K562 (cell line): ENCODE measurements around the gene TRIP10. TPM values are rescaled to one million over a fixed set of nuclear protein-coding genes. Genes with fewer than 3 reads are reported as not detected.
A peak's percentile ranks its signal among the peaks of the same experiment; 100 is the strongest.

Experiments
- E2F8 ChIP-seq: fragments of 450-650 bp; IDR thresholded peaks from 2 replicates; pipeline ENCODE4 v1.7.1; 2018; ENCODE audit warnings: mild to moderate bottlenecking, low read depth; ENCODE audit not compliant: partially characterized antibody
- KDM1A ChIP-seq, 2 experiments: fragments of 450-650 bp; IDR thresholded peaks; 2 replicates each; pipeline ENCODE4 v1.6.1; 2016; ENCODE audit warnings: mild to moderate bottlenecking in 2 of 2
- PTBP1 ChIP-seq: fragments of 200-400 bp; formaldehyde crosslinking; IDR thresholded peaks from 2 replicates; pipeline ENCODE4 v1.6.1; 2017; ENCODE audit warnings: low read depth, low read length
- PYGO2 ChIP-seq: fragments of 450-650 bp; IDR thresholded peaks from 2 replicates; pipeline ENCODE4 v1.6.1; 2016; ENCODE audit warnings: mild to moderate bottlenecking, missing genetic modification characterization, moderate library complexity, missing compliant biosample characterization
- RBM25 ChIP-seq: fragments of 200-400 bp; formaldehyde crosslinking; IDR thresholded peaks from 2 replicates; pipeline ENCODE4 v1.6.1; 2018; ENCODE audit warnings: low read length, low read depth, moderate library complexity; ENCODE audit not compliant: severe bottlenecking
- REST ChIP-seq, 2 experiments: fragments of 450-650 bp; formaldehyde crosslinking in 1 of 2; IDR thresholded peaks; 2 replicates each; pipeline versions ENCODE4 v1.4.0 to v1.6.1; 2014 to 2020; ENCODE audit warnings: mild to moderate bottlenecking in 2 of 2, borderline replicate concordance in 1 of 2, low read depth in 1 of 2
- ZNF12 ChIP-seq: sonication (generic); formaldehyde crosslinking; IDR thresholded peaks from 2 replicates; pipeline ENCODE4 v1.4.0; 2020; ENCODE audit warnings: mild to moderate bottlenecking, missing genetic modification reagents
- ZNF609 ChIP-seq: sonication (generic); formaldehyde crosslinking; IDR thresholded peaks from 2 replicates; pipeline ENCODE4 v1.8.1; 2023; ENCODE audit warnings: missing genetic modification reagents, mild to moderate bottlenecking, borderline replicate concordance
- ZNF639 ChIP-seq, 2 experiments: fragments of 200-800 bp in 1 of 2; sonication (Bioruptor generic) in 1 of 2; sonication (generic) in 1 of 2; formaldehyde crosslinking in 1 of 2; IDR thresholded peaks in 1 of 2; conservative IDR thresholded peaks in 1 of 2; 2 replicates each; pipeline versions ENCODE4 v1.5.0 to v1.6.1; 2016 to 2020; ENCODE audit warnings: missing compliant biosample characterization in 1 of 2, missing genetic modification characterization in 1 of 2, missing genetic modification reagents in 1 of 2
- polyA plus RNA-seq, 8 experiments: library from polyadenylated mRNA; depleted of rRNA in 4 of 8; stranded (reverse) in 5 of 8; unstranded in 3 of 8; fragments of >200 nt; fragmentation: Nextera tagmentation in 2 of 8; fragmentation: Illumina TruSeq in 1 of 8; extraction: Ambion mirVana in 2 of 8; extraction: Trizol in 1 of 8; gene quantifications; 2 replicates each; pipeline versions ENCODE4 v1.2.1 to v1.2.3, GENCODE V29; 2011 to 2014; ENCODE audit warnings: inconsistent platforms in 1 of 8, missing spikeins in 1 of 8
- total RNA-seq, 7 experiments: library from RNA; depleted of rRNA in 6 of 7; stranded (reverse); fragments of >200 nt in 6 of 7; fragmentation: Illumina TruSeq in 2 of 7; extraction: Trizol in 2 of 7; gene quantifications; 2 replicates each; pipeline versions ENCODE4 v1.2.1 to v1.2.3, GENCODE V29; 2011 to 2021; ENCODE audit warnings: low replicate concordance in 1 of 7

The TRIP10 gene
- total and polyA plus RNA-seq, 9 of the 15 experiments (the other 6 are each of a cell fraction or from before 2014, with no cell fraction given) = 1.2 to 66.8 (median 36.1) TPM

- TF ChIP-seq RBM25 (peak; percentile 86), PYGO2 (no peak), E2F8 (no peak), ZNF639 (CRISPR knock-in tag; conservative IDR thresholded peaks at IDR 0.05 in 1 of 2, IDR thresholded peaks at IDR 0.05 in 1 of 2) (no peak), KDM1A (IDR thresholded peaks at IDR 0.05) (peak; percentile 80 to 91), ZNF609 (CRISPR knock-in tag) (no peak), PTBP1 (peak; percentile 96), REST (IDR thresholded peaks at IDR 0.05; ENCODE audit: borderline replicate concordance) (peak; percentile 26; the same call in 1 of the 2 replicates), REST (CRISPR knock-in tag; IDR thresholded peaks at IDR 0.05; ENCODE audit: low read depth) (no peak), ZNF12 (CRISPR knock-in tag) (0 out of 2 replicates have a peak, but pooled peaks have one; percentile 5)
Observed at GRCh38 chr19:6717036-6717435, 22.4 kb upstream of the TRIP10 start (continued).
